Islet precursor cell (in vitro differentiated cells): ENCODE data around the gene PCYT2.
"Not testable (repeated sequence)": the region's sequence is repeated elsewhere in the genome, so short reads cannot be mapped to it uniquely, and the experiment has no call there.

Experiments used
- DNase-seq: peaks from one replicate; pipeline ENCODE4 v3.0.0-alpha.2; 2018

Gene PCYT2

GRCh38 chr17:81927152-81927652 lies 16.0 kb upstream of the PCYT2 start:
- no peak for DNase-seq

- peak; percentile 96 for DNase-seq
These were observed 15.4 kb upstream of the PCYT2 start for GRCh38 chr17:81926451-81927151.

GRCh38 chr17:81925860-81926450 lies 14.8 kb upstream of the PCYT2 start:
- DNase-seq: no peak

GRCh38 chr17:81924557-81925532 lies 13.6 kb upstream of the PCYT2 start:
- DNase-seq: peak; percentile 86

- DNase-seq: peak; percentile 90
These were observed 12.4 kb upstream of the PCYT2 start for GRCh38 chr17:81923302-81924260.

GRCh38 chr17:81922566-81923301 lies 11.5 kb upstream of the PCYT2 start:
- no peak for DNase-seq

GRCh38 chr17:81921996-81922565 lies 10.9 kb upstream of the PCYT2 start:
- DNase-seq: no peak

GRCh38 chr17:81921537-81921862 lies 10.3 kb upstream of the PCYT2 start:
- DNase-seq: no peak

GRCh38 chr17:81920612-81921536 lies 9.7 kb upstream of the PCYT2 start:
- DNase-seq: no peak

- DNase-seq: no peak
These were observed 7.8 kb upstream of the PCYT2 start for GRCh38 chr17:81918832-81919545.

- DNase-seq: not testable (repeated sequence)
These were observed 7.1 kb upstream of the PCYT2 start for GRCh38 chr17:81918333-81918669.

GRCh38 chr17:81917565-81918332 lies 6.5 kb upstream of the PCYT2 start, which contains the start of gene SIRT7:
SIRT7 (minus strand) TSS chr17:81918176; CDS start chr17:81918131, 45 bp downstream.
- peak; percentile 93 for DNase-seq

- no peak for DNase-seq
These were observed 5.2 kb upstream of the PCYT2 start for GRCh38 chr17:81916234-81917001.

GRCh38 chr17:81915331-81915730 lies 4.1 kb upstream of the PCYT2 start:
- no peak for DNase-seq

- no peak for DNase-seq
These were observed 3.1 kb upstream of the PCYT2 start for GRCh38 chr17:81914103-81914850.

GRCh38 chr17:81913394-81914102 lies 2.3 kb upstream of the PCYT2 start:
- DNase-seq: no peak
